Cardiac septum (tissue), 1 donor: ENCODE results near the gene UNC13D. TPM values are rescaled to one million over a fixed set of nuclear protein-coding genes. Genes with fewer than 3 reads are reported as not detected.

ENCODE experiments used
- DNase-seq: peaks from one replicate; pipeline ENCODE4 v3.0.0-alpha.2; 2020; ENCODE audit warnings: low spot score
- intact Hi-C: fragments of 100-400 bp; cut with DNase I; formaldehyde crosslinking; loops from one replicate; pipeline ENCODE4 v1.14.0; 2022
- total RNA-seq: library from RNA; stranded (reverse); fragmentation: NEBNext Ultra II Directional; extraction: Animal tissue kit (Norgen Biotek cat#: 25700); gene quantifications from one replicate; pipeline ENCODE4 v1.2.1, GENCODE V29; 2021
- donor health status: DM: no; HTN: no; CAD: no.

The UNC13D gene
- total RNA-seq, 1 donor from 2014 or later, result 7.9 TPM

- DNase-seq, result no peak
- intact Hi-C loops, result no loop called here
These were observed 4.0 kb downstream of the UNC13D start for GRCh38 chr17:75839942-75840798.

DNA sequence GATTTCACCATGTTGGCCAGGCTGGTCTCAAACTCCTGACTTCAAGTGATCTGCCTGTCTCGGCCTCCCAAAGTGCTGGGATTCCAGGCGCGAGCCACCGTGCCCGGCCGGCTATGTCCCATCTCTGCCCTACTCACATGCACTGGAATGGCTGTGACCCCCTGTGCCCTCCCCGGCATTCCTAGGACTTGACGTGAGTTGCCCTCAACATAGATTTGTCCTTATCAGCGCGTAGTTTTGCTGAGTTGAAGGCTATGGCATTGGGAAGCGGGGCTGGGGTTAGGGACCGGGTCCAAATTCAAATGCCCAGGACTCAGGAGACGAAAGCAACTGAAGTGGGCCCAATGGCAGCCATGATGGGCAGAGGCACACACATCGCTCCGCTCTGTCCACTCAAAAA lies 5.8 kb downstream of the UNC13D start:
- intact Hi-C loops, result no loop called here
- no peak for DNase-seq

- no peak for DNase-seq
- intact Hi-C loops, result no loop called here
These were observed 6.3 kb downstream of the UNC13D start for GRCh38 chr17:75837899-75838298.

GRCh38 chr17:75836605-75837004 lies 7.6 kb downstream of the UNC13D start:
- intact Hi-C loops, result no loop called here
- no peak for DNase-seq

GRCh38 chr17:75835654-75835987 lies 8.6 kb downstream of the UNC13D start:
- DNase-seq, result no peak
- intact Hi-C loops, result no loop called here

DNA sequence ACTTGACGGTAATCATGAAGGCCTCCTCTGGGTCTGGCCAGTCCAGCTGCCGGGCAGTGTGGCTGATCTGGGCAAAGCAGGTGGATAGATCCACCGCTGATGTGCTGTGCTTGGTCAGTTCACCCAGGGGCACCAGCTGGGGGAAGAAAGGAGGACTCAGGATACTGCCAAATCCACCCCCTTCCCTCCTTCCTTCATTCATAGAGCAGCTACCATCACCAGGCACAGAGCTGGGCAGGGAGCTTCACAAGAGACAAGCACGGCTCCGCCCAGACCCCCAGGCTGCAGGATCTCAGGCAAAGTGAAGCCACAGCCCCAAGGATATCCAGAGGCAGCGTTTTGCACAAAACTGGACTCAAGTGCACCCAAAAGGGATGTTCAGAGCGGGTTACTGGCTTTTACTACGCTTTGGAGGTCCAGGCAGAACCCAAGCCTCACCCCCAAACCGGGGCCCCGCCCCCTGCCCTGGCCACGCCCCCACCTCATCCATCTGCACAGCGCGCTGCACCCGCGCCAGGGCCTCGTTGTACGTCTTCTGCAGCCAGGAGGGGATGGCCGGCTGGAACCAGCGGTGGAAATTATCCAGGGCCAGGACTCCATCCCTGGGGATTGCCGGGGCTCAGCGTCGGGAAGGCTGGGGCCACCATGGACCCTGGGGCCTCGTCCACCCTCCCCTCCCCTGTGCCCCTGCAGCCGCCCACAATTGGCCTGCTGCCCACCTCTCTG lies 9.1 kb downstream of the UNC13D start:
- intact Hi-C loops, result no loop called here

DNA sequence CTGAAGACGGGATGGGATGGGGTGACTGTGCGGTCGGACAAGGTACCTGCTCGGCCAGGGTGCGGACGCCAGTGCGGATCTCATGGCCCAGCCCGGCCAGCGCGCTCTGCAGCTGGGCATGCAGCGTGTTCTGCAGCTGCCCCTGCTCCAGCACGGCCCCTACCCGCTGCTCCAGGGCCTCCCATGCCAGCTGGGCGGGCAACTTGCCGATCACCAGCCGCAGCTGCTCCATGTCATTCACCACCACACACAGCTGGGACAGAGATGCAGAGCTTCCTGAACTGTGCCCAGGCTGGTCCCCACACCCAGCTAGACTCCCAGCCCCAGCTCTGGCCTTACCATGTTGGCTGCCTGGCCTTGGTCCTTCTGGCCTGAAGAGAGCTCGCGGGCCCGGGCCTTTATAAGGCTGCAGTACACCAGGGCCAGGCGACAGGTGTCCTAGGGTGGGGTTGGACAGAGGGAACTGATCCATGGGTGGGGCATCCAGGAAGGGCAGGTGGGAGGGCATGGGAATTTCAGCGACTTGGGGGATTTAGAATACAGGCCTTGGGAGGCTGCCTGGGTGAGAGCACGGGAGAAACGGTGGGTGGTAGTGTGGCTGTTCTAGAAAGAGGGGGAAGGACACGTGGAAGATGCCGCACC lies 9.8 kb downstream of the UNC13D start:
- no peak for DNase-seq
- intact Hi-C loops, result no loop called here

More for the DNA sequence above, 9.1 kb downstream of the UNC13D start:
- DNase-seq, result no peak

DNA sequence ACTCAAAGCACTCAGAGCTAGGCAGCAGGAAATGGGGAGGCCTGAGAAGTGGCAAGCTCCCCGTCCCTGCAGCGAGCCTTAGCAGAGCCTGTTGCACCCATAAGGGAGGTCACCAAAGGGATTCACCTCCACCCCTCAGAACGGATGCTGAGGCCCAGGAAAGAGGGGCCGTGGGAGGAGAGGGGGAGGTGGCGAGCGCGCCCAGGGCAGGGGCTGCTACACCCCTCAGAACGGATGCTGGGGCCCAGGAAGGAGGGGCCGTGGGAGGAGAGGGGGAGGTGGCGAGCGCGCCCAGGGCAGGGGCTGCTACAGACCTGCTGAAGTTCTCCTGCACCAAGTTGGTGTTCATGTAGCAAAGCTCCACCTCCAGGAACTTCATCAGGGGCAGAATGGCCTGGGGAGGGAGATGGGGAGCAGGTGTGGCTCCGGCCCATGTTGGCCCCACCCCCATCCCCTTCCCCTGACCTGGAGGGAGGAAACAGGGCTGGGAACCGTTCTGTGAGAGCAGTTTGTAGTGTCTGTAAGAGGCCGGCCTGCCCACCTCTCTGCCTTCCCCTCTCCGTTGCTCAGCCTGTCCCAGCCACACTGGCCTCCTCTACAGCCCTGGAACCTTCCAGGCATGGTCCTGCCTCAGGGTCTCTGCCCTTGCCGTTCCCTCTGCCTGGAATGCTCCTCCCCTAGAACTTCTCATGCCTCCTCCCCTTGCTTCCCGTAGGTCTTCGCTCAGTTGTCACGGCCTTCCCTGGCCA lies 11.4 kb downstream of the UNC13D start:
- DNase-seq, result no peak
- intact Hi-C loops, result no loop called here

DNA sequence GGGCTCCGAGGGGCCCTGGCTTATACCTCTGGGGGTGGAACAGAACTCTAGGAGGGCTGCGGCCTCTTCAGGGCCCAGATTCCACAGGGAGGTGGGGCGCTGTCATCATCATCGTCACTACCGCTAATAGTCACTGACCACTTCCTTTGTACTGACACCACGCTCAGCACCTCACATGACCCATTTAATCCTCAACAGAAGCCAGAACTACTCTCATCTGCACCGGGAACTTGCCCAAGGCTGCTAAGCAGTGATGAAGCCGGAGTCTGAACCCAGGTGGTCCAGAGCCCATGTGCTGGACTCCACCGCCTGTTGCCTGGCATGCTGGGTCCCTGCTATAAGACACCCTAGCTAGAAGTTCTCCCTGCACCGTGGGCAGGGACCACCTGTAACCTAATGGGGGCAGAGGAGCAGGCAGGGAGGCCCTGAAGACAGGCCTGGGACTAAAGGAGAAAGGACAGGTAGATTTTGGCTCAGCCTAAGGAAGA lies 12.0 kb downstream of the UNC13D start:
- intact Hi-C loops, result no loop called here

GRCh38 chr17:75831032-75831571 lies 13.1 kb downstream of the UNC13D start:
- intact Hi-C loops, result no loop called here
- DNase-seq, result no peak

More for the DNA sequence above, 12.0 kb downstream of the UNC13D start:
- DNase-seq, result no peak

DNA sequence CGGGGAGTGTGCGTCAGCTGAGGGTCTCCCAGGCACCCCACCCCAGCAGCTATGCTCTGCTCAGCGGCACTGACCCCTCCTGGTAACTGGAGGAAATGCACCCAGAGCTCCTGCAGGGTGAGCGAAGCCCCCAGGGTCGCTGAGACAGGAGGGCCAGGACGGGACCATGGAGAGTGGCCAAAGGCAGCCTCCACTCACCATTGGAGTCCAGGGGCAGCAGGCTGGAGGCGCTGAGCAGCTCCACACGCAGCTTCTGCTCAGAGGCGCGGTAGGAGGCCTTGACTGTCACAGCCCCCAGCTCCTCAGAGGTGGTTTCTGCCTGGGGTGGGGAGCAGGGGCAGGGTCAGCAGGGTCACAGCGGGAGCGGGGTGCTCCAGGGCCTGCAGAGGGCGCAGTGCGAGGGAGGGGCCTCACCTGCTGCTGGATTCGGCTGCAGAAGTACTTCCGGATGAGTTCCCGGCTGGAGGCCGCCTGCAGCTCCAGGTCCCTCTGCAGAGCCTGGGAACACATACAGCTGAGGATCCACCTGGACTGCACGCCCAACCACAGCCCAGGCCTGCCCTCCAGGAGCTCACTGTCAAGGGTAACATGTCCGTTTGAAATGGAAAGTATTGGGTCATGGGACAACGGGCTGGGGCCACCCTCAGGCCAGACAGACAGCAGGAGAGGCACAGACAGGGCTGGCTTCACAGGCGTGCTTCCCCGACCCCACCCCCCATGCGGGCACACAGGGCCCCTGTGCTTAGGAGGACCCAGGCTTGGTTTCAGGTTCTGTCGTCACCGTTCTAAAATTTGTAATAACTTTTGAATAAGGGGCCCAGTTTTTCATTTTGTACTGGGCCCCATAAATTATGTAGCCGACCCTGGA lies 13.8 kb downstream of the UNC13D start:
- DNase-seq, result no peak
- intact Hi-C loops, result no loop called here

DNA sequence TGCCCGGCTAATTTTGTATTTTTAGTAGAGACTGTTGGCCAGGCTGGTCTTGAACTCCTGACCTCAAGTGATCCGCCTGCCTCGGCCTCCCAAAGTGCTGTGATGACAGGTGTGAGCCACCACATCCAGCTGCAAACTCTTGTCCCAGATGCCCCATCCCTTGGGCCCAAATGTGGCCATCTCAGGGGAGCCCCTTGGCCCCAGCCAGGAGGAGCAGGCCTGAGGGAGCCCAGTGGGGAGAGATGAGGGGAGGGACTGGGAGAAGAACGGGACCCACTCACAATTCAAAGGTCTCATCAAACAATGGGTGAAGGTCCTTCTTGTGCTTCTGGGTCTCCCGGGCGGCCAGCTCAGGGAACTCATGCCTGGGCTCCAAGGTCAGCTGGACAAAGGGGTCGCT lies 14.5 kb downstream of the UNC13D start:
- DNase-seq, result no peak
- intact Hi-C loops, result loop anchor here (5.0 kb wide), 2 partner anchors 42 to 62 kb away; partner anchors contain the start of gene GALK1

DNA sequence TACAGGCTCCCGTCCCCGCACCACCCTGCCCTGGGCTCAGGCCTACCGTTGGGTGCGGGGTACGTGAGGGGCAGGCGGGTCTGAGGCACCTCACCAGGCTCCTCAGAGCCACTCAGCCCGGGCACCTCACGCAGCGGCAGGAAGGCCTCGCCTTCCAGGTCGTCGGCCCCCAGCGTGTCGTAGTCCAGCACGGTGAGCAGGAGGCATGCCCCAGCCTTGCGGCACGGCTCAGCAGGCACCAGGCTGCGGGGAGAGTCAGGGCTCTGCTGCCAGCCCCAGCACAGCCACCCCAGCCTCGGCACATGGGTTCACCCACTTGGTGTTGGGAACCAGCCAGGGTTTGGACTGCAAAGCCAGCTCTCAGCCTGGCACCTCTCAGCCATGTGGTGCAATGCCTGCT lies 15.5 kb downstream of the UNC13D start:
- no peak for DNase-seq
- intact Hi-C loops, result loop anchor here (5.0 kb wide), 2 partner anchors 41 to 61 kb away; partner anchors contain the start of gene GALK1

GRCh38 chr17:75828076-75828400 lies 16.2 kb downstream of the UNC13D start:
- DNase-seq, result no peak
- intact Hi-C loops, result loop anchor here (5.0 kb wide), 2 partner anchors 41 to 61 kb away; partner anchors contain the start of gene GALK1

DNA sequence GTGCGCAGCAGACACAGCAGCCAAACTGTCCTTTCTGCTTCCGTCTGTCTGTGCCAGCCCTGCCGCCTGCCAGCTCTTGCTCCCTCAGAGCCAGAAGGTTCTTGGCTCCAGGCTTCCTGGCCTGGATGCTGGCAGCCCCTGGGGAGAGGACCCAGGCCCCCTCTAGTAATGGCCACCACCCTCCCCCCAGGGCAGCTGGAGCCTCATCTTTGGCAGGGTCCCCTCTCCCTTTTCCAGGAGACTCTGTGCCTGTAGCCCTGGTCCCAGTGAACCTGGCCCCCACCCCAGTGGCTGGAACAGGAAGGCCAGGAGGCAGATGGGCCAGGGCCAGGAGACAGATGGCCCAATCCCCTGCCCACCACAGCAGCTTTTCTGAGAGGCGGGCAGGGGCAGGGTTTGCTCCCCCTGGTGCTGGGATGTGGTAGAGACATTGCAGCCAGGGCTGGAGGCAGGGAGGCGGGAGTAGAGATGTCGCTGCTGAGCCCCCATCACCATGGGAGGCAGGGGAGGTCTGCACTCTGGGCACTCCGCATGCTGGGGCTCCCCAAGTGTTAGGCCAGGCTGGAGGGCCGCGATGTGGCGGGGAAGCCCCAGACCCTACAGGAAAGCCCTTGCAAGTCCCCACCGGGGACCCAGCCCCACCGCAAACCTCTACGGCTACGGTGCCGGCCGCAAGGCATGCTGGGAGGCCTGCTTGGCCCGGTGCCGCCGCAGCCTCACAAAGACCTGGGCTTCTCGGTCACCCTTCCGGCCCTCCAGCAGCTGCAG lies 16.7 kb downstream of the UNC13D start:
- intact Hi-C loops, result loop anchor here (5.0 kb wide), 2 partner anchors 40 to 60 kb away; partner anchors contain the start of gene GALK1
- no peak for DNase-seq

DNA sequence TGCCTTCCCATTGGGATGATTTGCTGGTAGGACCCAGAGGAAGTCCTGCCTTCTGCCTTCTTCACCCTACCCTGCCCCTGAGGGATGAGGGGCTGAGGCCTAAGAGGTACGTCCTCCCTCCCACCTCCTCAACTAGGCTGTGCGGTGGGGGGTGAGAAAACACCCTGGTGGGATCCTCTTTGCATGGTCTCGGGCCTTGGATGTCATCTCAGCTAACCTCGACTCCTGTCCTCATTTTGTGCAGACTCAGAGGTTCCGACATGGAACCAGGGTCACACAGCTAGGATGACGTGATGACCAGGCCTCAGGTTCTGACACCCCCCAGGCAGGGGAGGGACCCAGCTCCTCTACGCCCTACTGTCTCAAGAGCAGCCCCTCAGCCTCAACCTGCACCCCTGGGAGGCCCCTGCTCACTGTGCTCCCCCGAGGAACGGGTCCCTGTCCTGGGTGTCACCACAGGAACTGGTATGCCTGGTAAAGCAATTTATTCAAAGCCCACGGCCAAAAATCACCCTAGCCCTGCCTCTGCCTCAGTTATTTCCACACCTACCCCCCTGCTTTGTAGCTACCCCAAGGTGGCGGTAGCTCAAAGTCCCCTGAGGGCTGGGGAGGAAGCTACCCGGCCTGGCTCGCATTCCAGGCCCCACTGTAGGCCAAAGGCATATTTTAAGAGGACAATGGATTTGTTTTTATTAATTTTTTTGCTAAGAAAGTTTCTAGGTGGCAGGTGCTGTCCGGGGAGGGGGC lies 17.5 kb downstream of the UNC13D start:
- no peak for DNase-seq
- intact Hi-C loops, result loop anchor here (5.0 kb wide), 2 partner anchors 39 to 59 kb away; partner anchors contain the start of gene GALK1
